SU-DHL-6 (cell line): ENCODE results near the gene DIPK2B.

Source experiments
- H2AFZ ChIP-seq: fragments of 200-600 bp; sonication (generic); 2 replicates; pipeline ENCODE4 v1.6.1; 2014; ENCODE audit warnings: low read depth, mild to moderate bottlenecking, moderate library complexity, mixed read lengths, antibody characterized with exemption, low read length; ENCODE audit not compliant: severe bottlenecking
- H3F3A ChIP-seq: fragments of 200-600 bp; shearing (Covaris generic); 2 replicates; pipeline ENCODE4 v1.6.0; 2016; ENCODE audit warnings: antibody characterized with exemption, mild to moderate bottlenecking; ENCODE audit not compliant: insufficient read depth
- H3K27ac ChIP-seq: fragments of 200-600 bp; sonication (generic); 2 replicates; pipeline ENCODE4 v1.5.1; 2016; ENCODE audit warnings: low read depth, mild to moderate bottlenecking, low read length, moderate library complexity, mixed read lengths
- H3K27me3 ChIP-seq: fragments of 200-600 bp; sonication (generic), shearing (Covaris generic); 2 replicates; pipeline ENCODE4 v1.6.0; 2014; ENCODE audit warnings: mild to moderate bottlenecking, low read length
- H3K36me3 ChIP-seq: fragments of 200-600 bp; sonication (generic); 2 replicates; pipeline ENCODE4 v1.6.1; 2014; ENCODE audit warnings: mild to moderate bottlenecking, low read length, mixed read lengths
- H3K4me2 ChIP-seq: fragments of 300-600, 200-600 bp; shearing (Covaris generic), sonication (generic); 2 replicates; pipeline ENCODE4 v1.6.0; 2014; ENCODE audit warnings: low read length, low read depth, mild to moderate bottlenecking; ENCODE audit not compliant: poor library complexity, severe bottlenecking
- H3K4me3 ChIP-seq: fragments of 200-600 bp; sonication (generic); 2 replicates; pipeline ENCODE4 v1.5.1; 2014; ENCODE audit warnings: antibody characterized with exemption, low read length, mild to moderate bottlenecking, mixed read lengths; ENCODE audit not compliant: insufficient read depth, poor library complexity, severe bottlenecking
- H3K79me2 ChIP-seq: fragments of 200-600 bp; sonication (generic); 2 replicates; pipeline ENCODE4 v1.6.1; 2014; ENCODE audit warnings: mild to moderate bottlenecking, low read length, moderate library complexity; ENCODE audit not compliant: insufficient read depth
- H3K9ac ChIP-seq: fragments of 200-600 bp; sonication (generic); 2 replicates; pipeline ENCODE4 v1.7.0; 2014; ENCODE audit warnings: mild to moderate bottlenecking, low read length
- H3K9me2 ChIP-seq: fragments of 200-600 bp; sonication (generic); replicated peaks from 2 replicates; pipeline ENCODE4 v1.6.1; 2014; ENCODE audit warnings: low read length; ENCODE audit not compliant: insufficient read depth
- H3K9me3 ChIP-seq: fragments of 200-600 bp; sonication (generic); 2 replicates; pipeline ENCODE4 v1.6.1; 2014; ENCODE audit warnings: low read length, mixed read lengths; ENCODE audit not compliant: insufficient read depth
- H4K20me1 ChIP-seq: fragments of 200-600 bp; sonication (generic); 2 replicates; pipeline ENCODE4 v1.6.1; 2014; ENCODE audit warnings: low read depth, mild to moderate bottlenecking, antibody characterized with exemption, low read length, moderate library complexity, mixed read lengths
- CTCF ChIP-seq: fragments of 200-600 bp; sonication (generic); IDR thresholded peaks from one replicate; pipeline ENCODE4 v1.5.1; 2017; ENCODE audit warnings: antibody characterized with exemption, mild to moderate bottlenecking, low read length, moderate library complexity; ENCODE audit not compliant: insufficient read depth, poor library complexity, severe bottlenecking
- EZH2phosphoT487 ChIP-seq: fragments of 200-600 bp; sonication (generic), shearing (Covaris generic); conservative IDR thresholded peaks from 2 replicates; pipeline ENCODE4 v1.6.1; 2018; ENCODE audit warnings: mild to moderate bottlenecking, antibody characterized with exemption, low read length, moderate library complexity, mixed read lengths

DIPK2B gene

GRCh38 chrX:45164021-45164621 lies 36.6 kb downstream of the DIPK2B start:
- TF ChIP-seq EZH2phosphoT487 (no peak), CTCF (no peak)
- Histone ChIP-seq H3K27me3 (no peaks in the 10 kb centered on the region), H3K9me2 (no peaks in the 10 kb centered on the region), H3K79me2 (no peaks in the 10 kb centered on the region), H3K4me3 (no peak overlapping the region), H2AFZ (no peak overlapping the region), H3K9ac (no peak overlapping the region), H3K9me3 (no peaks in the 10 kb centered on the region), H3K4me2 (no peak overlapping the region), H3F3A (no peaks in the 10 kb centered on the region), H4K20me1 (no peaks in the 10 kb centered on the region), H3K36me3 (no peaks in the 10 kb centered on the region), H3K27ac (no peak overlapping the region)

- TF ChIP-seq CTCF (no peak), EZH2phosphoT487 (no peak)
- Histone ChIP-seq H3F3A (no peaks in the 10 kb centered on the region), H4K20me1 (no peaks in the 10 kb centered on the region), H2AFZ (no peak overlapping the region), H3K4me3 (no peak overlapping the region), H3K27ac (no peak overlapping the region), H3K9ac (no peak overlapping the region), H3K9me2 (no peaks in the 10 kb centered on the region), H3K9me3 (no peaks in the 10 kb centered on the region), H3K36me3 (no peaks in the 10 kb centered on the region), H3K27me3 (no peaks in the 10 kb centered on the region), H3K79me2 (no peaks in the 10 kb centered on the region), H3K4me2 (no peak overlapping the region)
Observed at GRCh38 chrX:45157647-45158046, 43.0 kb downstream of the DIPK2B start.

- Histone ChIP-seq H3K9ac (no peak overlapping the region), H4K20me1 (no peaks in the 10 kb centered on the region), H3K9me3 (no peaks in the 10 kb centered on the region), H3K9me2 (no peaks in the 10 kb centered on the region), H3K27me3 (no peaks in the 10 kb centered on the region), H3K4me2 (no peak overlapping the region), H3F3A (no peaks in the 10 kb centered on the region), H3K27ac (no peak overlapping the region), H3K4me3 (no peak overlapping the region), H3K36me3 (no peaks in the 10 kb centered on the region), H2AFZ (no peak overlapping the region), H3K79me2 (no peaks in the 10 kb centered on the region)
- TF ChIP-seq EZH2phosphoT487 (no peak), CTCF (no peak)
Observed at GRCh38 chrX:45154462-45154861, 46.2 kb downstream of the DIPK2B start.

GRCh38 chrX:45154033-45154360 lies 46.7 kb downstream of the DIPK2B start:
- H4K20me1 ChIP-seq, result no peaks in the 10 kb centered on the region
- H3F3A ChIP-seq, result no peaks in the 10 kb centered on the region
- H3K36me3 ChIP-seq, result no peaks in the 10 kb centered on the region
- H3K4me2 ChIP-seq, result no peak overlapping the region
- H3K4me3 ChIP-seq, result no peak overlapping the region
- H3K9me2 ChIP-seq, result no peaks in the 10 kb centered on the region
- no peak overlapping the region for H3K27ac ChIP-seq
- H2AFZ ChIP-seq, result no peak overlapping the region
- no peaks in the 10 kb centered on the region for H3K27me3 ChIP-seq
- no peak overlapping the region for H3K9ac ChIP-seq
- H3K79me2 ChIP-seq, result no peaks in the 10 kb centered on the region
- TF ChIP-seq EZH2phosphoT487 (no peak), CTCF (no peak)
- H3K9me3 ChIP-seq, result no peaks in the 10 kb centered on the region
